Measurements from ENCODE around the gene PCDHB2. TPM values are rescaled to one million over a fixed set of nuclear protein-coding genes. Genes with fewer than 3 reads are reported as not detected.
"Not testable (repeated sequence)": the region's sequence is repeated elsewhere in the genome, so short reads cannot be mapped to it uniquely, and the experiment has no call there.

Gene PCDHB2
- total RNA-seq, 1 experiment from 2014 or later: not detected

GRCh38 chr5:141100243-141100805 is 5.9 kb downstream of the PCDHB2 start, which contains the start of gene PCDHB3:
PCDHB3 (plus strand) TSS chr5:141100473; CDS start chr5:141100650, 177 bp downstream.
- Mint-ChIP-seq H3K9me3 (ENCODE audit: low read depth, unreplicated experiment) (peaks cover 13% of the 10 kb centered on the region), H3K27me3 (ENCODE audit: unreplicated experiment) (no peaks in the 10 kb centered on the region), H3K4me1 (ENCODE audit: low read depth, unreplicated experiment) (no peaks in the 10 kb centered on the region), H3K4me3 (ENCODE audit: low read depth, unreplicated experiment) (no peak within 1 kb of the TSS), H3K27ac (ENCODE audit: unreplicated experiment) (no peak within 1 kb of the TSS), H3K36me3 (ENCODE audit: insufficient read depth, unreplicated experiment) (no peaks in the 10 kb centered on the region)
- intact Hi-C loops (cut with micrococcal nuclease; ENCODE audit: unreplicated experiment): no loop called here
- DNase-seq: peak; percentile 30
- CTCF ChIA-PET: interaction anchor here (0.6 kb wide), 1 partner anchor 273 kb away, joined by 3 read pairs; the partner anchor contains the start of gene PCDHA6
- TF ChIP-seq, protein P1, sequence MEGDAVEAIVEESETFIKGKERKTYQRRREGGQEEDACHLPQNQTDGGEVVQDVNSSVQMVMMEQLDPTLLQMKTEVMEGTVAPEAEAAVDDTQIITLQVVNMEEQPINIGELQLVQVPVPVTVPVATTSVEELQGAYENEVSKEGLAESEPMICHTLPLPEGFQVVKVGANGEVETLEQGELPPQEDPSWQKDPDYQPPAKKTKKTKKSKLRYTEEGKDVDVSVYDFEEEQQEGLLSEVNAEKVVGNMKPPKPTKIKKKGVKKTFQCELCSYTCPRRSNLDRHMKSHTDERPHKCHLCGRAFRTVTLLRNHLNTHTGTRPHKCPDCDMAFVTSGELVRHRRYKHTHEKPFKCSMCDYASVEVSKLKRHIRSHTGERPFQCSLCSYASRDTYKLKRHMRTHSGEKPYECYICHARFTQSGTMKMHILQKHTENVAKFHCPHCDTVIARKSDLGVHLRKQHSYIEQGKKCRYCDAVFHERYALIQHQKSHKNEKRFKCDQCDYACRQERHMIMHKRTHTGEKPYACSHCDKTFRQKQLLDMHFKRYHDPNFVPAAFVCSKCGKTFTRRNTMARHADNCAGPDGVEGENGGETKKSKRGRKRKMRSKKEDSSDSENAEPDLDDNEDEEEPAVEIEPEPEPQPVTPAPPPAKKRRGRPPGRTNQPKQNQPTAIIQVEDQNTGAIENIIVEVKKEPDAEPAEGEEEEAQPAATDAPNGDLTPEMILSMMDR (IDR thresholded peaks at IDR 0.05; ENCODE audit: unreplicated experiment): no peak
- BruUV-seq (replicated peaks): no TSS peak

- BruUV-seq (replicated peaks): no TSS peak
- intact Hi-C loops (cut with micrococcal nuclease; ENCODE audit: unreplicated experiment): no loop called here
- Mint-ChIP-seq H3K4me3 (ENCODE audit: low read depth, unreplicated experiment) (no peak overlapping the region), H3K27me3 (ENCODE audit: unreplicated experiment) (no peaks in the 10 kb centered on the region), H3K9me3 (ENCODE audit: low read depth, unreplicated experiment) (peaks cover 12% of the 10 kb centered on the region), H3K36me3 (ENCODE audit: insufficient read depth, unreplicated experiment) (no peaks in the 10 kb centered on the region), H3K4me1 (ENCODE audit: low read depth, unreplicated experiment) (no peaks in the 10 kb centered on the region), H3K27ac (ENCODE audit: unreplicated experiment) (no peak overlapping the region)
- TF ChIP-seq, protein P1 (IDR thresholded peaks at IDR 0.05; ENCODE audit: unreplicated experiment): no peak
- CTCF ChIA-PET: no interaction called here
- DNase-seq: no peak
These were observed 6.6 kb downstream of the PCDHB2 start for GRCh38 chr5:141101059-141101458.

- H3K27ac Mint-ChIP-seq (ENCODE audit: unreplicated experiment); CTCF ChIA-PET; DNase-seq; intact Hi-C loops (cut with micrococcal nuclease; ENCODE audit: unreplicated experiment); H3K4me1 Mint-ChIP-seq (ENCODE audit: low read depth, unreplicated experiment); BruUV-seq (replicated peaks); H3K36me3 Mint-ChIP-seq (ENCODE audit: insufficient read depth, unreplicated experiment); H3K27me3 Mint-ChIP-seq (ENCODE audit: unreplicated experiment); H3K4me3 Mint-ChIP-seq (ENCODE audit: low read depth, unreplicated experiment): not testable (repeated sequence)
- peaks cover 13% of the 10 kb centered on the region for H3K9me3 Mint-ChIP-seq (ENCODE audit: low read depth, unreplicated experiment)
These were observed 7.7 kb downstream of the PCDHB2 start for GRCh38 chr5:141102070-141102469.

GRCh38 chr5:141102471-141102870 is 8.1 kb downstream of the PCDHB2 start:
- H3K4me3 Mint-ChIP-seq (ENCODE audit: low read depth, unreplicated experiment); H3K27me3 Mint-ChIP-seq (ENCODE audit: unreplicated experiment); CTCF ChIA-PET; intact Hi-C loops (cut with micrococcal nuclease; ENCODE audit: unreplicated experiment); BruUV-seq (replicated peaks); DNase-seq; H3K36me3 Mint-ChIP-seq (ENCODE audit: insufficient read depth, unreplicated experiment); H3K27ac Mint-ChIP-seq (ENCODE audit: unreplicated experiment); H3K4me1 Mint-ChIP-seq (ENCODE audit: low read depth, unreplicated experiment): not testable (repeated sequence)
- peaks cover 17% of the 10 kb centered on the region for H3K9me3 Mint-ChIP-seq (ENCODE audit: low read depth, unreplicated experiment)

DNA sequence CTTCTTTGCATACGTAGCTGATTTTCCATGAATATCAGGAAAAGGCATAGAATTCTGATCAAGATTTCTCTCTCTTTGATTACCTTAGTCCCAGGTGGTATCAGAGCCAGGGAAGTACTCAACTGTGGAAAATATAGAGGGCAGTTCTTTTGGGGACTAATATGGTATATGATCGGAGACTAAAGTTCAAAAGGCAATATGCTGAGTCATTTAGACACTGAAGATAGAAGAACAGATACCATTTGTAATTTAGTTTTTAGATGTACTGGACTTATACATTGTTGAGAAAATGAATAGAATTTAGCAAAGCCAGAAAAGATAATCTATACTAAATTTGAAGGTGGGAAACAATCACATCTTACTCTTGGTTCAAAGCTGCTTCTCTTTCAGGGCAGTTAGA is 10.9 kb downstream of the PCDHB2 start:
- CTCF ChIA-PET: no interaction called here
- no peak overlapping the region for H3K4me3 Mint-ChIP-seq (ENCODE audit: low read depth, unreplicated experiment)
- H3K9me3 Mint-ChIP-seq (ENCODE audit: low read depth, unreplicated experiment): peaks cover 13% of the 10 kb centered on the region
- H3K4me1 Mint-ChIP-seq (ENCODE audit: low read depth, unreplicated experiment): no peaks in the 10 kb centered on the region
- BruUV-seq (replicated peaks): no TSS peak
- H3K27me3 Mint-ChIP-seq (ENCODE audit: unreplicated experiment): no peaks in the 10 kb centered on the region
- TF ChIP-seq, protein P1 (IDR thresholded peaks at IDR 0.05; ENCODE audit: unreplicated experiment): no peak
- no peak for DNase-seq
- H3K36me3 Mint-ChIP-seq (ENCODE audit: insufficient read depth, unreplicated experiment): no peaks in the 10 kb centered on the region
- H3K27ac Mint-ChIP-seq (ENCODE audit: unreplicated experiment): no peak overlapping the region
- intact Hi-C loops (cut with micrococcal nuclease; ENCODE audit: unreplicated experiment): no loop called here

Data from Calu3 (cell line).